ENCODE measurements around the gene MAP3K14. TPM values are rescaled to one million over a fixed set of nuclear protein-coding genes. Genes with fewer than 3 reads are reported as not detected.

MAP3K14 gene
- total and polyA plus RNA-seq, 2 experiments from 2014 or later = 2.3 to 3.0 TPM

GRCh38 chr17:45336390-45337182 is 19.8 kb upstream of the MAP3K14 start:
- H3K79me2 ChIP-seq = no peaks in the 10 kb centered on the region
- H3K9me2 ChIP-seq (replicated peaks; ENCODE audit: insufficient read depth) = no peaks in the 10 kb centered on the region
- H3K4me1 ChIP-seq (ENCODE audit: insufficient read depth) = no peaks in the 10 kb centered on the region
- no peak overlapping the region for H3K4me2 ChIP-seq
- no peaks in the 10 kb centered on the region for H3K36me3 ChIP-seq (replicated peaks; ENCODE audit: insufficient read depth, low read depth)
- no peak overlapping the region for H2AFZ ChIP-seq
- TF ChIP-seq, protein P1, sequence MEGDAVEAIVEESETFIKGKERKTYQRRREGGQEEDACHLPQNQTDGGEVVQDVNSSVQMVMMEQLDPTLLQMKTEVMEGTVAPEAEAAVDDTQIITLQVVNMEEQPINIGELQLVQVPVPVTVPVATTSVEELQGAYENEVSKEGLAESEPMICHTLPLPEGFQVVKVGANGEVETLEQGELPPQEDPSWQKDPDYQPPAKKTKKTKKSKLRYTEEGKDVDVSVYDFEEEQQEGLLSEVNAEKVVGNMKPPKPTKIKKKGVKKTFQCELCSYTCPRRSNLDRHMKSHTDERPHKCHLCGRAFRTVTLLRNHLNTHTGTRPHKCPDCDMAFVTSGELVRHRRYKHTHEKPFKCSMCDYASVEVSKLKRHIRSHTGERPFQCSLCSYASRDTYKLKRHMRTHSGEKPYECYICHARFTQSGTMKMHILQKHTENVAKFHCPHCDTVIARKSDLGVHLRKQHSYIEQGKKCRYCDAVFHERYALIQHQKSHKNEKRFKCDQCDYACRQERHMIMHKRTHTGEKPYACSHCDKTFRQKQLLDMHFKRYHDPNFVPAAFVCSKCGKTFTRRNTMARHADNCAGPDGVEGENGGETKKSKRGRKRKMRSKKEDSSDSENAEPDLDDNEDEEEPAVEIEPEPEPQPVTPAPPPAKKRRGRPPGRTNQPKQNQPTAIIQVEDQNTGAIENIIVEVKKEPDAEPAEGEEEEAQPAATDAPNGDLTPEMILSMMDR (IDR thresholded peaks at IDR 0.05; ENCODE audit: poor library complexity) = no peak
- TF ChIP-seq EZH2phosphoT487 (IDR thresholded peaks at IDR 0.05; ENCODE audit: low read depth, severe bottlenecking, unreplicated experiment) = no peak
- no peak for TF ChIP-seq EZH2 (IDR thresholded peaks at IDR 0.05; ENCODE audit: borderline replicate concordance)
- H3K9me3 ChIP-seq (ENCODE audit: low read depth) = no peaks in the 10 kb centered on the region
- H3K27me3 ChIP-seq = no peaks in the 10 kb centered on the region
- no peak for DNase-seq (ENCODE audit: low spot score)
- no peak overlapping the region for H3K27ac ChIP-seq
- 93% methylated on average over 9 of the region's 9 CpGs for WGBS (ENCODE audit: low lambda C conversion rate, missing lambda C conversion rate)
- H4K20me1 ChIP-seq (ENCODE audit: insufficient read depth, poor library complexity, severe bottlenecking) = no peaks in the 10 kb centered on the region
- H3K4me3 ChIP-seq = no peak overlapping the region

DNA sequence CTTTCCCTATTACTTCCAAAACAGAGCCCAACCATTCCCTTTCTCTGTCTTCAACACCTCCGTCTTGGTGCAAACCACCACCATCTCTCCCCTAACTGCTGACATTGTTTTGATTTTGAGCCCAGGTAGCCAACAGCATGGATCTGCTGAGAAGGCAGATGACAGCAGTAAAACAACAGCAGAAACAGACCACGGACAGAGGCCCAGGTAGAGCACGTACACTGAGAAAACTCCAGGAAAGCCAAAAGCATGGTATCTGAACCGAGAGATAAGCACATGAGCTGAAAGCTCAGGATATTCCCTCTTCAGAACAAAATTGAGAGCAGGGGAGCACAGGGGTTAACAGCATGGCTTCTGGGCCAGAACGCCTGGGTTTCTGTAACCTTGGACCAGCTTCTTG is 18.9 kb upstream of the MAP3K14 start:
- no peaks in the 10 kb centered on the region for H3K4me1 ChIP-seq (ENCODE audit: insufficient read depth)
- no peaks in the 10 kb centered on the region for H4K20me1 ChIP-seq (ENCODE audit: insufficient read depth, poor library complexity, severe bottlenecking)
- H3K4me3 ChIP-seq = no peak overlapping the region
- H3K4me2 ChIP-seq = no peak overlapping the region
- H3K9me3 ChIP-seq (ENCODE audit: low read depth) = no peaks in the 10 kb centered on the region
- no peaks in the 10 kb centered on the region for H3K9me2 ChIP-seq (replicated peaks; ENCODE audit: insufficient read depth)
- no peaks in the 10 kb centered on the region for H3K27me3 ChIP-seq
- 70% methylated on average over 5 of the region's 5 CpGs for WGBS (ENCODE audit: low lambda C conversion rate, missing lambda C conversion rate)
- no peaks in the 10 kb centered on the region for H3K36me3 ChIP-seq (replicated peaks; ENCODE audit: insufficient read depth, low read depth)
- DNase-seq (ENCODE audit: low spot score) = no peak
- no peak for TF ChIP-seq EZH2phosphoT487 (IDR thresholded peaks at IDR 0.05; ENCODE audit: low read depth, severe bottlenecking, unreplicated experiment)
- TF ChIP-seq EZH2 (IDR thresholded peaks at IDR 0.05; ENCODE audit: borderline replicate concordance) = no peak
- TF ChIP-seq, protein P1 (IDR thresholded peaks at IDR 0.05; ENCODE audit: poor library complexity) = no peak
- no peak overlapping the region for H2AFZ ChIP-seq
- no peak overlapping the region for H3K27ac ChIP-seq
- H3K79me2 ChIP-seq = no peaks in the 10 kb centered on the region

DNA sequence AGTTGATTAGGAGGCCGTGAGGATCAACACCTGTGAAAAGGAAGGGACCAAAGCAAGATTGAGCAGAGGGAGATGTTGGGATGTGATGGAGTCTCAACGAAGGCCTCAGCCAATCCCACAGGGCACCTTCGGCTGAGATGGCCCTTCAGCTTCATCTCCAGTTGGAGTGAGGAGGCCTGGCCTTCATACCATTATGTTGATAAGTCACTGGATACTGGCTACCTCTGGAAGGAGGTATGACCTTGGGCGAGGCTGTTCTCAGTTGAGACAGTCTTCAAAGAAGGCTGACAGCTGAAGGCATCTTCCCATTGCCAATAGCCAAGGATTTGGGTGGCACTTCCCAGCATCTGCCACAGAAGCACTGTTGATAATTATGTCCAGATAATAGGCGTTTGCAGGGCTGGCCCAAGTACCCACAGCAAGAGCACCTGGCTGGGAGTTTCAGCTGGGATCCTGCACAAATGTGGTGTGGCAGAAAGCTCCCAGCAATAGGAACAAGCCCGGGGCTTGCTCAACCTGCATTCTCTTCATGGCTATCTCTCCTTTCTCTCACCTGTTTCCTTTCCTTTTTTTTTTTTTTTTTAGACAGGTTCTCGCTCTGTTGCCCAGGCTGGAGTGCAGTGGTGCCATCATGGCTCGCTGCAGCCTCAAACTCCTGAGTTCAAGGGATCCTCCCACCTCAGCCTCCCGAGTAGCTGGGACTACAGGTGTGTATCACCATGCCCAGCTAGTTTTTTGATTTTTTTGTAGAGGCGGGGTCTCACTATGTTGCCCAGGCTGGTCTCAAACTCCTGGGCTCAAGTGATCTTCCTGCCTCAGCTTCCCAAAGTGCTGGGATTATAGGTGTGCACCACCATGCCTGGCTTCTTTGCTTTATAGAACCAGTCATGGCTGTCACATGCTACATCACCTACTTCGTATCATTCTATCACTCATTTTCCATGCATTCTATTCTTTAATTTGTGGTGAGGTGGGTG is 18.2 kb upstream of the MAP3K14 start:
- Histone ChIP-seq H3K4me2 (no peak overlapping the region), H3K27me3 (no peaks in the 10 kb centered on the region), H3K9me3 (ENCODE audit: low read depth) (no peaks in the 10 kb centered on the region), H3K9me2 (replicated peaks; ENCODE audit: insufficient read depth) (no peaks in the 10 kb centered on the region), H3K4me1 (ENCODE audit: insufficient read depth) (no peaks in the 10 kb centered on the region), H2AFZ (no peak overlapping the region), H3K36me3 (replicated peaks; ENCODE audit: insufficient read depth, low read depth) (no peaks in the 10 kb centered on the region), H3K27ac (no peak overlapping the region), H4K20me1 (ENCODE audit: insufficient read depth, poor library complexity, severe bottlenecking) (no peaks in the 10 kb centered on the region), H3K79me2 (no peaks in the 10 kb centered on the region), H3K4me3 (no peak overlapping the region)
- WGBS (ENCODE audit: low lambda C conversion rate, missing lambda C conversion rate) = 88% methylated on average over 11 of the region's 11 CpGs
- no peak for DNase-seq (ENCODE audit: low spot score)
- TF ChIP-seq EZH2phosphoT487 (IDR thresholded peaks at IDR 0.05; ENCODE audit: low read depth, severe bottlenecking, unreplicated experiment) (no peak), EZH2 (IDR thresholded peaks at IDR 0.05; ENCODE audit: borderline replicate concordance) (no peak)
- TF ChIP-seq, protein P1 (IDR thresholded peaks at IDR 0.05; ENCODE audit: poor library complexity) = no peak
